ENCODE measurements around the gene STRBP.

The STRBP gene

GRCh38 chr9:123111427-123112014, 156.9 kb downstream of the STRBP start:
- Histone ChIP-seq H3K4me2 (ENCODE audit: low read depth, low read length) (peak overlapping the region; percentile 83), H3F3A (ENCODE audit: insufficient read depth, low read length) (peaks cover 30% of the 10 kb centered on the region), H3K9me3 (replicated peaks; ENCODE audit: insufficient read depth, low read length) (no peaks in the 10 kb centered on the region), H3K4me3 (ENCODE audit: low read length) (peak overlapping the region; percentile 11; the same call in 1 of the 2 replicates), H2AFZ (ENCODE audit: low read length) (peak overlapping the region; percentile 39), H4K20me1 (ENCODE audit: insufficient read depth, low read length) (no peaks in the 10 kb centered on the region), H3K36me3 (replicated peaks; ENCODE audit: insufficient read depth, low read length) (no peaks in the 10 kb centered on the region), H3K79me2 (ENCODE audit: low read length) (peaks cover 12% of the 10 kb centered on the region), H3K9me2 (replicated peaks; ENCODE audit: insufficient read depth, low read length) (no peaks in the 10 kb centered on the region), H3K9ac (ENCODE audit: low read length) (peak overlapping the region; percentile 63), H3K27ac (ENCODE audit: low read length) (peak overlapping the region; percentile 91), H3K27me3 (replicated peaks; ENCODE audit: insufficient read depth, low read length) (no peaks in the 10 kb centered on the region), H3K4me1 (ENCODE audit: low read length) (peaks cover 33% of the 10 kb centered on the region)
- TF ChIP-seq EZH2phosphoT487 (IDR thresholded peaks at IDR 0.05; ENCODE audit: low read length) (no peak), CTCF (IDR thresholded peaks at IDR 0.05; ENCODE audit: low read length) (no peak), EZH2 (optimal IDR thresholded peaks at IDR 0.05; ENCODE audit: low read depth, low read length) (no peak)
- peak; percentile 77 for DNase-seq

DNA sequence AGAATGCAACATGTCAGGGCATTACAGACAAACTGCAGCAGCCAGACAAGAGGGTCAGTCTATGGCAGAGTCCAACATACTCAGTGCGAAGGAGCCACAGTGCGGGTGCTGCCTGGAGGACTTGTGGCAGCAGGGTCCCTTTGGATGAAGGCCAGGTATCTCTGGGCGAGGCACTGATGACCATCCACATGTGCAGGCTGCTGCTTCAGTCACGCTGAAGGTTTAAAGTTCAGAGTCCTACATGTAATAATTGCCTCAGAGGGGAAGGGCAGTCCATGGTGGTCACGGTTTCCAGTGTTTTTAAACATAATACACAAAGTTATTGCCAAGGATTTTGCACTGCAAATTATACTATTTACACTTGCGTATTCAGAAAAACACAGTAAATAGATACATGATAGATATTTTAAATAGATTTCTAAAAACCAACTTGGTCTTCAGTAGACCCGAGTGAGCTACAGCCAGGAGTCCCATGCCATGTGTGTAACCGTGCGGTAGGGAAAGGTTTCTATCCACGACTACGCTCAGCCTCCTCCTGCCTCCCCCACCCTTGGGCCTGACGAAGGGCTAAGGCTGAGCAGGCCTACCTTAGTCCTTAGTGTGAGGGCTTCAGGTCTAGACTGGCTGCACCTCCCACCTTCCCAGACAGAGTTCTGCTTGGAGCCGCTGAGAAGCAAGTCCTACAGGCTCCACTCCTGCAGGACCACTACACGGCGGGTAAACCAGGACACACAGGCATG, 158.7 kb downstream of the STRBP start:
- Histone ChIP-seq H3K9ac (ENCODE audit: low read length) (no peak overlapping the region), H3K9me2 (replicated peaks; ENCODE audit: insufficient read depth, low read length) (no peaks in the 10 kb centered on the region), H4K20me1 (ENCODE audit: insufficient read depth, low read length) (no peaks in the 10 kb centered on the region), H3K27me3 (replicated peaks; ENCODE audit: insufficient read depth, low read length) (no peaks in the 10 kb centered on the region), H2AFZ (ENCODE audit: low read length) (no peak overlapping the region), H3K27ac (ENCODE audit: low read length) (no peak overlapping the region), H3K4me1 (ENCODE audit: low read length) (peaks cover 33% of the 10 kb centered on the region), H3F3A (ENCODE audit: insufficient read depth, low read length) (peaks cover 30% of the 10 kb centered on the region), H3K79me2 (ENCODE audit: low read length) (peaks cover 12% of the 10 kb centered on the region), H3K4me3 (ENCODE audit: low read length) (no peak overlapping the region), H3K4me2 (ENCODE audit: low read depth, low read length) (no peak overlapping the region), H3K9me3 (replicated peaks; ENCODE audit: insufficient read depth, low read length) (no peaks in the 10 kb centered on the region), H3K36me3 (replicated peaks; ENCODE audit: insufficient read depth, low read length) (no peaks in the 10 kb centered on the region)
- no peak for DNase-seq
- no peak for TF ChIP-seq CTCF (IDR thresholded peaks at IDR 0.05; ENCODE audit: low read length)
- TF ChIP-seq EZH2phosphoT487 (IDR thresholded peaks at IDR 0.05; ENCODE audit: low read length): no peak

- Histone ChIP-seq H3K9ac (ENCODE audit: low read length) (no peak overlapping the region), H3K27me3 (replicated peaks; ENCODE audit: insufficient read depth, low read length) (no peaks in the 10 kb centered on the region), H4K20me1 (ENCODE audit: insufficient read depth, low read length) (no peaks in the 10 kb centered on the region), H3F3A (ENCODE audit: insufficient read depth, low read length) (peaks cover 30% of the 10 kb centered on the region), H3K4me2 (ENCODE audit: low read depth, low read length) (no peak overlapping the region), H3K27ac (ENCODE audit: low read length) (no peak overlapping the region), H3K79me2 (ENCODE audit: low read length) (peaks cover 12% of the 10 kb centered on the region), H3K4me1 (ENCODE audit: low read length) (peaks cover 33% of the 10 kb centered on the region), H2AFZ (ENCODE audit: low read length) (no peak overlapping the region), H3K4me3 (ENCODE audit: low read length) (no peak overlapping the region), H3K36me3 (replicated peaks; ENCODE audit: insufficient read depth, low read length) (no peaks in the 10 kb centered on the region), H3K9me2 (replicated peaks; ENCODE audit: insufficient read depth, low read length) (no peaks in the 10 kb centered on the region), H3K9me3 (replicated peaks; ENCODE audit: insufficient read depth, low read length) (no peaks in the 10 kb centered on the region)
- no peak for DNase-seq
- no peak for TF ChIP-seq EZH2 (optimal IDR thresholded peaks at IDR 0.05; ENCODE audit: low read depth, low read length)
- no peak for TF ChIP-seq EZH2phosphoT487 (IDR thresholded peaks at IDR 0.05; ENCODE audit: low read length)
- TF ChIP-seq CTCF (IDR thresholded peaks at IDR 0.05; ENCODE audit: low read length): no peak
These were observed 159.4 kb downstream of the STRBP start for GRCh38 chr9:123108976-123109375.
